H1 (cell line): ENCODE data around the gene PANX2. TPM values are rescaled to one million over a fixed set of nuclear protein-coding genes. Genes with fewer than 3 reads are reported as not detected.

Experiments used
- CTCF ChIA-PET: fragments of 300-600 bp; sonication (Branson Sonifier 250); formaldehyde crosslinking; loops from one replicate; lab custom pipeline; 2021; ENCODE audit not compliant: partially characterized antibody; lab: Charles Lee
- POLR2A ChIA-PET: fragments of 300-600 bp; sonication (Branson Sonifier 250); formaldehyde crosslinking; loops from one replicate; lab custom pipeline; 2021; ENCODE audit warnings: inconsistent platforms; ENCODE audit not compliant: partially characterized antibody; lab: Charles Lee
- DNase-seq, 2 experiments: peaks; one replicate each; pipeline versions ENCODE4 v3.0.0 to v3.0.0-alpha.2; 2010 to 2022; ENCODE audit warnings: low spot score in 2 of 2, low read depth in 1 of 2, mixed read lengths in 1 of 2
- FAIRE-seq: peaks from 2 replicates; lab custom pipeline; 2011; peaks lifted over from hg19 to GRCh38; lab: Jason Lieb, UNC
- H2AFZ ChIP-seq: 2 replicates; pipeline ENCODE4 v1.8.1; 2012; ENCODE audit warnings: low read length, inconsistent platforms
- H2AK5ac ChIP-seq: 2 replicates; pipeline ENCODE4 v1.6.1; 2013; ENCODE audit warnings: low read depth, low read length
- H2BK120ac ChIP-seq: replicated peaks from 2 replicates; pipeline ENCODE3; 2013; ENCODE audit warnings: low read depth, low read length, inconsistent platforms
- H2BK12ac ChIP-seq: 2 replicates; pipeline ENCODE4 v1.6.1; 2013; ENCODE audit warnings: low read depth, low read length
- H2BK15ac ChIP-seq: 2 replicates; pipeline ENCODE4 v1.6.1; 2013; ENCODE audit warnings: low read length
- H2BK20ac ChIP-seq: 2 replicates; pipeline ENCODE4 v1.6.1; 2013; ENCODE audit warnings: low read length
- H2BK5ac ChIP-seq: 2 replicates; pipeline ENCODE4 v1.6.1; 2013; ENCODE audit warnings: low read depth, low read length
- H3K14ac ChIP-seq: 2 replicates; pipeline ENCODE4 v1.6.1; 2013; ENCODE audit warnings: inconsistent platforms; ENCODE audit not compliant: insufficient read length
- H3K18ac ChIP-seq: 2 replicates; pipeline ENCODE4 v1.6.1; 2013; ENCODE audit warnings: low read length; ENCODE audit errors: extremely low read depth
- H3K23ac ChIP-seq: 2 replicates; pipeline ENCODE4 v1.6.1; 2013; ENCODE audit warnings: inconsistent platforms; ENCODE audit not compliant: insufficient read length
- H3K23me2 ChIP-seq: 2 replicates; pipeline ENCODE4 v1.6.1; 2013; ENCODE audit warnings: low read depth, low read length
- H3K27ac ChIP-seq: 2 replicates; pipeline ENCODE4 v1.6.1; 2011; ENCODE audit warnings: low read depth, low read length, inconsistent platforms
- H3K27me3 ChIP-seq, 4 experiments: replicated peaks in 1 of 4; 1 replicate in 1 of 4; 2 replicates in 3 of 4; pipeline versions ENCODE4 v1.6.1 to v1.8.1; 2011 to 2013; ENCODE audit warnings: low read length in 3 of 4, mild to moderate bottlenecking in 3 of 4, inconsistent platforms in 2 of 4, mixed read lengths in 2 of 4, moderate library complexity in 1 of 4; ENCODE audit not compliant: control insufficient read depth in 3 of 4, insufficient read depth in 3 of 4; ENCODE audit errors: extremely low read depth in 1 of 4
- H3K36me3 ChIP-seq, 4 experiments: 2 replicates each; pipeline versions ENCODE4 v1.6.1 to v1.8.1; 2011 to 2013; ENCODE audit warnings: mild to moderate bottlenecking in 4 of 4, low read length in 3 of 4, moderate library complexity in 2 of 4, control low read depth in 1 of 4, inconsistent platforms in 1 of 4; ENCODE audit not compliant: insufficient read depth in 4 of 4, control insufficient read depth in 2 of 4
- H3K4ac ChIP-seq: replicated peaks from 2 replicates; pipeline ENCODE3; 2013; ENCODE audit warnings: low read length, low read depth, mixed read lengths, inconsistent platforms; ENCODE audit not compliant: insufficient read length
- H3K4me1 ChIP-seq, 4 experiments: replicated peaks in 1 of 4; 1 replicate in 1 of 4; 2 replicates in 3 of 4; pipeline versions ENCODE4 v1.6.1 to v1.8.1; 2011 to 2013; ENCODE audit warnings: low read length in 3 of 4, inconsistent platforms in 2 of 4, mixed read lengths in 1 of 4; ENCODE audit not compliant: insufficient read depth in 4 of 4, control insufficient read depth in 3 of 4
- H3K4me2 ChIP-seq, 2 experiments: 2 replicates each; pipeline versions ENCODE4 v1.6.1 to v1.8.1; 2011 to 2013; ENCODE audit warnings: low read depth in 2 of 2, low read length in 2 of 2, control low read depth in 1 of 2, inconsistent platforms in 1 of 2, mild to moderate bottlenecking in 1 of 2; ENCODE audit not compliant: insufficient read depth in 1 of 2
- H3K4me3 ChIP-seq, 4 experiments: fragments of 200-600, 300-600 bp in 1 of 4; sonication (generic), shearing (Covaris generic), sonication (Bioruptor Twin) in 1 of 4; 2 replicates each; pipeline versions ENCODE4 v1.5.1 to v1.8.1; 2011 to 2016; ENCODE audit warnings: low read length in 4 of 4, low read depth in 3 of 4, control low read depth in 2 of 4, inconsistent platforms in 2 of 4, mild to moderate bottlenecking in 2 of 4, mixed read lengths in 1 of 4, moderate library complexity in 1 of 4; ENCODE audit not compliant: insufficient read depth in 2 of 4; ENCODE audit errors: extremely low read depth in 1 of 4
- H3K56ac ChIP-seq: replicated peaks from 2 replicates; pipeline ENCODE3; 2013; ENCODE audit warnings: low read depth, mild to moderate bottlenecking, mixed read lengths, low read length, inconsistent platforms; ENCODE audit not compliant: insufficient read length
- H3K79me1 ChIP-seq: 2 replicates; pipeline ENCODE4 v1.6.1; 2013; ENCODE audit warnings: low read depth, low read length, control low read depth
- H3K79me2 ChIP-seq, 2 experiments: 2 replicates each; pipeline versions ENCODE4 v1.6.1 to v1.8.1; 2012 to 2013; ENCODE audit warnings: low read length in 2 of 2, mild to moderate bottlenecking in 2 of 2, inconsistent platforms in 1 of 2; ENCODE audit not compliant: insufficient read depth in 2 of 2, control insufficient read depth in 1 of 2
- H3K9ac ChIP-seq, 4 experiments: replicated peaks in 1 of 4; 1 replicate in 1 of 4; 2 replicates in 3 of 4; pipeline versions ENCODE4 v1.6.1 to v1.8.1; 2011 to 2013; ENCODE audit warnings: low read depth in 3 of 4, low read length in 3 of 4, control low read depth in 2 of 4, mild to moderate bottlenecking in 2 of 4, moderate library complexity in 2 of 4, inconsistent platforms in 1 of 4; ENCODE audit errors: extremely low read depth in 1 of 4
- H3K9me3 ChIP-seq, 2 experiments: 2 replicates each; pipeline versions ENCODE4 v1.6.1 to v1.8.1; 2012 to 2013; ENCODE audit warnings: mild to moderate bottlenecking in 2 of 2, moderate library complexity in 2 of 2, control low read depth in 1 of 2, inconsistent platforms in 1 of 2, low read depth in 1 of 2, low read length in 1 of 2, mixed read lengths in 1 of 2; ENCODE audit not compliant: insufficient read depth in 2 of 2
- H4K20me1 ChIP-seq, 2 experiments: replicated peaks in 1 of 2; 2 replicates each; pipeline versions ENCODE3 to v1.8.1; 2011 to 2013; ENCODE audit warnings: inconsistent platforms in 2 of 2, low read length in 2 of 2, mild to moderate bottlenecking in 1 of 2; ENCODE audit not compliant: insufficient read depth in 2 of 2, control insufficient read depth in 1 of 2
- H4K5ac ChIP-seq: 2 replicates; pipeline ENCODE4 v1.6.1; 2013; ENCODE audit warnings: low read length, low read depth, mixed read lengths, inconsistent platforms; ENCODE audit not compliant: insufficient read length
- H4K8ac ChIP-seq: 2 replicates; pipeline ENCODE4 v1.8.0; 2013; ENCODE audit warnings: mild to moderate bottlenecking, moderate library complexity, low read length, inconsistent platforms; ENCODE audit not compliant: insufficient read depth; ENCODE audit errors: extremely low read depth
- H4K91ac ChIP-seq: replicated peaks from 2 replicates; pipeline ENCODE3; 2013; ENCODE audit warnings: low read length, mixed read lengths, inconsistent platforms; ENCODE audit not compliant: insufficient read length
- CHD1 ChIP-seq: IDR thresholded peaks from 2 replicates; pipeline ENCODE4 v1.6.1; 2012; ENCODE audit warnings: low read depth, low read length, improper control_type of control experiment
- CREB1 ChIP-seq: IDR thresholded peaks from 2 replicates; pipeline ENCODE4 v1.6.1; 2012; ENCODE audit warnings: inconsistent platforms
- EZH2 ChIP-seq: fragments of 200-600 bp; sonication (generic); IDR thresholded peaks from 2 replicates; pipeline ENCODE4 v1.7.1; 2012; ENCODE audit warnings: low read depth, mild to moderate bottlenecking, moderate library complexity, low read length, inconsistent platforms; ENCODE audit not compliant: severe bottlenecking
- JUN ChIP-seq: IDR thresholded peaks from 2 replicates; pipeline ENCODE4 v1.6.1; 2011; ENCODE audit warnings: low read depth, mild to moderate bottlenecking, improper control_type of control experiment, low read length
- KDM4A ChIP-seq: IDR thresholded peaks from one replicate; pipeline ENCODE4 v1.7.1; 2012; ENCODE audit warnings: low read depth, mild to moderate bottlenecking, moderate library complexity, low read length, inconsistent platforms; ENCODE audit not compliant: severe bottlenecking
- POLR2AphosphoS5 ChIP-seq: IDR thresholded peaks from 2 replicates; pipeline ENCODE4 v1.6.1; 2011; ENCODE audit warnings: low read depth, low read length
- RBBP5 ChIP-seq: IDR thresholded peaks from 2 replicates; pipeline ENCODE4 v1.7.1; 2012; ENCODE audit warnings: low read depth, mild to moderate bottlenecking, inconsistent platforms, low read length, moderate library complexity, borderline replicate concordance
- SUZ12 ChIP-seq: fragments of 200-600 bp; sonication (generic); IDR thresholded peaks from 2 replicates; pipeline ENCODE4 v1.6.1; 2012; ENCODE audit warnings: mild to moderate bottlenecking, inconsistent platforms, low read length, moderate library complexity, mixed read lengths
- YY1 ChIP-seq: IDR thresholded peaks from 2 replicates; pipeline ENCODE4 v1.6.1; 2011; ENCODE audit warnings: low read depth, mild to moderate bottlenecking, low read length
- WGBS, 2 experiments: shearing (Covaris generic) in 1 of 2; methylation state at CpG; one replicate each; pipeline versions ENCODE4 v1.1.6 to v1.1.7; 2013 to 2015; ENCODE audit warnings: low lambda C conversion rate in 2 of 2, mixed read lengths in 2 of 2, inconsistent platforms in 1 of 2, low coverage in 1 of 2, missing lambda C conversion rate in 1 of 2; ENCODE audit not compliant: insufficient replicate concordance in 2 of 2, insufficient coverage in 1 of 2, insufficient read length in 1 of 2; ENCODE audit errors: extremely low coverage in 1 of 2, missing lambda C conversion rate in 1 of 2; 5-methylcytosine and 5-hydroxymethylcytosine counted together
- long read RNA-seq, 2 experiments: library from RNA in 1 of 2; library from capped mRNA in 1 of 2; stranded (forward); transcript quantifications; one replicate each; pipeline ENCODE4 v2.0.0, GENCODE V29; 2021; ENCODE audit warnings: inconsistent platforms in 1 of 2
- polyA minus RNA-seq, 3 experiments: library from RNA; depleted of rRNA, polyadenylated mRNA; stranded (reverse); fragments of >200 nt; gene quantifications; 1 replicate in 2 of 3; 2 replicates in 1 of 3; pipeline ENCODE4 v1.2.3, GENCODE V29; 2011
- polyA plus RNA-seq, 7 experiments: library from polyadenylated mRNA; depleted of rRNA in 3 of 7; stranded (reverse) in 5 of 7; unstranded in 2 of 7; fragments of >200 nt in 5 of 7; fragments of 200-250 nt in 2 of 7; gene quantifications; 1 replicate in 5 of 7; 2 replicates in 1 of 7; 4 replicates in 1 of 7; pipeline versions ENCODE4 v1.2.1 to v1.2.3, GENCODE V29; 2011 to 2013; ENCODE audit warnings: missing spikeins in 2 of 7, mixed read lengths in 2 of 7
- total RNA-seq: library from RNA; stranded (reverse); fragmentation: NEBNext Ultra II Directional; extraction: Animal tissue kit (Norgen Biotek cat#: 25700); gene quantifications from 2 replicates; pipeline ENCODE4 v1.2.1, GENCODE V29; 2021

Gene PANX2
- total RNA-seq (5.0 and 5.4 TPM in 2 replicates), polyA plus RNA-seq (2011; rRNA removed) (3.5 and 6.0 TPM in 2 replicates), polyA minus RNA-seq (2011; rRNA and poly(A)+ RNA removed) (0.78 and 0.91 TPM in 2 replicates)
- 4.2 TPM for polyA plus RNA-seq (2011; cell fraction: cytosol; rRNA removed)
- 8.3 TPM for polyA plus RNA-seq (2011; cell fraction: nucleus; rRNA removed)
- 3.9 to 6.9 TPM (median 5.9 TPM) in 4 replicates for polyA plus RNA-seq (2012, experiment 1 of 2)
- 4.1 TPM for polyA plus RNA-seq (2012, experiment 2 of 2)
- 4.8 TPM for polyA plus RNA-seq (2013, experiment 1 of 2)
- 5.1 TPM for polyA plus RNA-seq (2013, experiment 2 of 2)
- 2.8 TPM for polyA minus RNA-seq (2011; cell fraction: cytosol; rRNA and poly(A)+ RNA removed)
- polyA minus RNA-seq (2011; cell fraction: nucleus; rRNA and poly(A)+ RNA removed), result 2.8 TPM
- long read RNA-seq, experiment 1, partial matches to known transcripts, result 1 of 1 reads
- long read RNA-seq, experiment 1, other reads (novel, unspliced or antisense), result 0 of 1 reads
- long read RNA-seq, experiment 2, result 0 reads

DNA sequence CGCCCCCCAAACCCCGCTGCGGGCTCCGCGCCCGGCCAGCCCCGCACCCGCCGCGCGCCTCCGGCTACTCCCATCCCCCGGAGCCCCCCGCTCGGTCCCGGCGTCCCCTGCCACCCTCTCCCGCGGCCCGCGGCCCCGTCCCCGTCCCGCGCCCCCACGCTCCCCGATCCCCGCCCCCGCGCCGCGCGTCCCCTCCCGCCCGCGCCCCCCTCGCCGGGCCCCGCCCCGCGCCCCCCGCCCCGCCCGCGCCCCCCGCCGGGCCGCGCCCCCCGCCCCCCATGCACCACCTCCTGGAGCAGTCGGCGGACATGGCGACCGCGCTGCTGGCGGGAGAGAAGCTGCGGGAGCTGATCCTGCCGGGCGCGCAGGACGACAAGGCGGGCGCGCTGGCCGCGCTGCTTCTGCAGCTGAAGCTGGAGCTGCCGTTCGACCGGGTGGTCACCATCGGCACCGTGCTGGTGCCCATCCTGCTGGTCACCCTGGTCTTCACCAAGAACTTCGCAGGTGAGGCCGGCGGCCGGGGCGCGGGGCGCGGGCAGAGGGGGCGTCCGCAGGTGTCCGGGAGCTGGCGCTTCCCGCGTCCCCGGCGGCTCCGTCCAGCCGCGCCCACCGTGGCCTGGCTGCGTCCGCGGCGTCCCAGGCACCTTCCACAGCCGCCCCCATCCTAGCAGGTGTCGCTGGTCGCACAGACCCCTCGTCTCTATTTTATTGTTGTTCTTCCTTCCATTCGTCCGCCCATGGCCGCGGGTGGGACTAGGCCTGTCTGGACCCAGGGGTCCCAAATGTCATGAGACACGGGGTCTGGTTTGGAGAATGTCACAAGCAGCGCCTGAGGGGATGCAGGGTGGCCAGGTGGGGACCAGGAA lies at the start of gene PANX2:
Gene PANX2, plus strand, starts transcription at position 279 of the 866 bp plus-strand sequence. Its CDS starts 0 bp downstream, at position 279.
- 0 out of 2 replicates have a peak within 1 kb of the TSS, but pooled peaks have one; percentile 39 for H2AK5ac ChIP-seq
- peaks cover 0 to 3% of the 10 kb centered on the region in 2 experiments for H4K20me1 ChIP-seq
- no peak for FAIRE-seq
- H3K4ac ChIP-seq, result no peak within 1 kb of the TSS
- ChIA-PET CTCF (interaction anchor here (0.6 to 2.4 kb wide), 5 partner anchors 14 to 449 kb away, joined by 3 to 9 read pairs (median 5); no protein-coding TSS in a partner anchor), POLR2A (interaction anchor here (0.5 to 1.5 kb wide), 6 partner anchors 14 to 141 kb away, joined by 3 to 4 read pairs (median 4); no protein-coding TSS in a partner anchor)
- peaks cover 0 to 9% (median 0%) of the 10 kb centered on the region in 4 experiments; a peak in 2 of 7 replicates for H3K4me1 ChIP-seq
- H3K79me2 ChIP-seq, result no peaks in the 10 kb centered on the region
- H3K27ac ChIP-seq, result no peak within 1 kb of the TSS
- H2BK15ac ChIP-seq, result peak within 1 kb of the TSS; percentile 46; the same call in 1 of the 2 replicates
- no peak for DNase-seq
- H3K18ac ChIP-seq, result peak within 1 kb of the TSS; percentile 87
- no peaks in the 10 kb centered on the region for H3K36me3 ChIP-seq
- H3K9me3 ChIP-seq, result peaks cover 0 to 7% of the 10 kb centered on the region in 2 experiments; a peak in 1 of 4 replicates
- H3K4me2 ChIP-seq, result peak within 1 kb of the TSS; percentile 65 to 93
- no peak within 1 kb of the TSS for H3K14ac ChIP-seq
- H3K23me2 ChIP-seq, result peaks cover 5% of the 10 kb centered on the region; the same call in 1 of the 2 replicates
- H4K5ac ChIP-seq, result no peak within 1 kb of the TSS
- peak within 1 kb of the TSS; percentile 60; the same call in 1 of the 2 replicates for H2BK12ac ChIP-seq
- peak within 1 kb of the TSS; percentile 74 for H4K91ac ChIP-seq
- H3K56ac ChIP-seq, result no peak within 1 kb of the TSS
- H3K27me3 ChIP-seq, result peaks cover 4 to 25% (median 16%) of the 10 kb centered on the region in 4 experiments
- H2AFZ ChIP-seq, result no peak within 1 kb of the TSS
- H3K79me1 ChIP-seq, result no peaks in the 10 kb centered on the region
- H3K4me3 ChIP-seq, result peak within 1 kb of the TSS; percentile 47 to 67 (median 50)
- H3K23ac ChIP-seq, result no peak within 1 kb of the TSS
- no peak within 1 kb of the TSS for H2BK5ac ChIP-seq
- H4K8ac ChIP-seq, result no peak within 1 kb of the TSS; the same call in 1 of the 2 replicates
- H2BK120ac ChIP-seq, result no peak within 1 kb of the TSS
- 11% methylated on average over 26 of the region's 105 CpGs; no CpG with 5 or more reads in 1 of the 2 experiments for WGBS, 2 experiments
- H3K9ac ChIP-seq, result no peak within 1 kb of the TSS
- H2BK20ac ChIP-seq, result no peak within 1 kb of the TSS
- TF ChIP-seq SUZ12 (0 out of 2 replicates have a peak, but pooled peaks have one; percentile 24), CREB1 (0 out of 2 replicates have a peak, but pooled peaks have one; percentile 10), CHD1 (no peak), RBBP5 (peak; percentile 64; the same call in 1 of the 2 replicates), YY1 (no peak), POLR2AphosphoS5 (no peak), EZH2 (peak; percentile 30), JUN (no peak), KDM4A (peak; percentile 88)
